GM19043 (cell line): Measurements from ENCODE around the gene EGFR.

Experiments used
- ATAC-seq: cut with Tn5 transposase; IDR thresholded peaks from one replicate; pipeline ENCODE4 v1.9.1; 2021; ENCODE audit warnings: low read depth; ENCODE audit not compliant: unreplicated experiment

EGFR gene

GRCh38 chr7:55078465-55079372 lies 59.9 kb downstream of the EGFR start:
- ATAC-seq = no peak

GRCh38 chr7:55080000-55080623 lies 61.3 kb downstream of the EGFR start:
- no peak for ATAC-seq

GRCh38 chr7:55081068-55081467 lies 62.3 kb downstream of the EGFR start:
- no peak for ATAC-seq

- ATAC-seq = no peak
Observed at GRCh38 chr7:55081472-55082227, 62.8 kb downstream of the EGFR start.

GRCh38 chr7:55082228-55082603 lies 63.4 kb downstream of the EGFR start:
- ATAC-seq = no peak

GRCh38 chr7:55083206-55083605 lies 64.4 kb downstream of the EGFR start:
- no peak for ATAC-seq

GRCh38 chr7:55084307-55084706 lies 65.5 kb downstream of the EGFR start:
- ATAC-seq = no peak

GRCh38 chr7:55085511-55086412 lies 66.9 kb downstream of the EGFR start:
- peak; percentile 22 for ATAC-seq

GRCh38 chr7:55086413-55087201 lies 67.8 kb downstream of the EGFR start:
- peak; percentile 60 for ATAC-seq

GRCh38 chr7:55087521-55087961 lies 68.7 kb downstream of the EGFR start:
- no peak for ATAC-seq

- ATAC-seq = no peak
Observed at GRCh38 chr7:55088107-55088506, 69.3 kb downstream of the EGFR start.

- no peak for ATAC-seq
Observed at GRCh38 chr7:55088620-55089019, 69.8 kb downstream of the EGFR start.

- no peak for ATAC-seq
Observed at GRCh38 chr7:55092186-55092974, 73.6 kb downstream of the EGFR start.

- ATAC-seq = no peak
Observed at GRCh38 chr7:55092975-55093373, 74.2 kb downstream of the EGFR start.

- no peak for ATAC-seq
Observed at GRCh38 chr7:55093674-55094073, 74.9 kb downstream of the EGFR start.

GRCh38 chr7:55094092-55094690 lies 75.4 kb downstream of the EGFR start:
- ATAC-seq = no peak

- no peak for ATAC-seq
Observed at GRCh38 chr7:55095672-55096071, 76.9 kb downstream of the EGFR start.

GRCh38 chr7:55096323-55096722 lies 77.5 kb downstream of the EGFR start:
- no peak for ATAC-seq
